ENCODE data around the gene MC1R. TPM values are rescaled to one million over a fixed set of nuclear protein-coding genes. Genes with fewer than 3 reads are reported as not detected.
"Not testable (repeated sequence)": the region's sequence is repeated elsewhere in the genome, so short reads cannot be mapped to it uniquely, and the experiment has no call there.

MC1R gene
- total and polyA plus RNA-seq, 2 experiments from 2014 or later, result 0.74 to 4.3 TPM

DNA sequence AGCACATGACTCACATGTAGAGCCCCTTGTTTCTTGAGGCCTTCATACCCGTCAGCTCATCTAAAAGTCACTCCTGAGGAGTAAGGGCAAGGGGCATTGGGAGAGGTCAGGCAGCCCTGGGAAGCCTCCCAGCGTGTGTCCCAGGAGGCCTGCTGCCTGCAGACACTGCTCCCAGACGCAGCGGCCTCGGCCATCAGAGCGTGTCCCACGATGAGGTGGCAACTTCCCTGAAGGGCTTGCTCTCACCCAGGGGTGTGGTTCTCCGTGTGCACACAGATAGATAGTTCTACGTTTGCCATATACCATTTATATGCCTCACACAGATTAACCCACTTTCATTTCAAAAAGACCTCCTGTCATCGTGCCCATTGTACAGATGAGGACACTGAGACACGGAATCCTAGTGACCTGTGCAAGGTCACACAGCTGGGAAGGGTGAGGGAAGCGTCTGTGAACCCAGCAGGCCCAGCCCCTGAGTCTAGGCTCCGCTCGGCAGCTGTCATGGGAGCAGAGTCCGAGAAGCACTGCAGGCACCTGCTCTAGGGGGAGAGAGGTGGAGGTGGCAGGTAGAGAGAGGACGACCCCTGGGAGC is 12.7 kb downstream of the MC1R start (continued):
- TF ChIP-seq, protein P1, sequence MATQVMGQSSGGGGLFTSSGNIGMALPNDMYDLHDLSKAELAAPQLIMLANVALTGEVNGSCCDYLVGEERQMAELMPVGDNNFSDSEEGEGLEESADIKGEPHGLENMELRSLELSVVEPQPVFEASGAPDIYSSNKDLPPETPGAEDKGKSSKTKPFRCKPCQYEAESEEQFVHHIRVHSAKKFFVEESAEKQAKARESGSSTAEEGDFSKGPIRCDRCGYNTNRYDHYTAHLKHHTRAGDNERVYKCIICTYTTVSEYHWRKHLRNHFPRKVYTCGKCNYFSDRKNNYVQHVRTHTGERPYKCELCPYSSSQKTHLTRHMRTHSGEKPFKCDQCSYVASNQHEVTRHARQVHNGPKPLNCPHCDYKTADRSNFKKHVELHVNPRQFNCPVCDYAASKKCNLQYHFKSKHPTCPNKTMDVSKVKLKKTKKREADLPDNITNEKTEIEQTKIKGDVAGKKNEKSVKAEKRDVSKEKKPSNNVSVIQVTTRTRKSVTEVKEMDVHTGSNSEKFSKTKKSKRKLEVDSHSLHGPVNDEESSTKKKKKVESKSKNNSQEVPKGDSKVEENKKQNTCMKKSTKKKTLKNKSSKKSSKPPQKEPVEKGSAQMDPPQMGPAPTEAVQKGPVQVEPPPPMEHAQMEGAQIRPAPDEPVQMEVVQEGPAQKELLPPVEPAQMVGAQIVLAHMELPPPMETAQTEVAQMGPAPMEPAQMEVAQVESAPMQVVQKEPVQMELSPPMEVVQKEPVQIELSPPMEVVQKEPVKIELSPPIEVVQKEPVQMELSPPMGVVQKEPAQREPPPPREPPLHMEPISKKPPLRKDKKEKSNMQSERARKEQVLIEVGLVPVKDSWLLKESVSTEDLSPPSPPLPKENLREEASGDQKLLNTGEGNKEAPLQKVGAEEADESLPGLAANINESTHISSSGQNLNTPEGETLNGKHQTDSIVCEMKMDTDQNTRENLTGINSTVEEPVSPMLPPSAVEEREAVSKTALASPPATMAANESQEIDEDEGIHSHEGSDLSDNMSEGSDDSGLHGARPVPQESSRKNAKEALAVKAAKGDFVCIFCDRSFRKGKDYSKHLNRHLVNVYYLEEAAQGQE (IDR thresholded peaks at IDR 0.05; ENCODE audit: unreplicated experiment), result no peak
- TF ChIP-seq ZNF114 (CRISPR knock-in tag; IDR thresholded peaks at IDR 0.05) (no peak), POLR2AphosphoS5 (IDR thresholded peaks at IDR 0.05; ENCODE audit: low read depth) (no peak)

DNA sequence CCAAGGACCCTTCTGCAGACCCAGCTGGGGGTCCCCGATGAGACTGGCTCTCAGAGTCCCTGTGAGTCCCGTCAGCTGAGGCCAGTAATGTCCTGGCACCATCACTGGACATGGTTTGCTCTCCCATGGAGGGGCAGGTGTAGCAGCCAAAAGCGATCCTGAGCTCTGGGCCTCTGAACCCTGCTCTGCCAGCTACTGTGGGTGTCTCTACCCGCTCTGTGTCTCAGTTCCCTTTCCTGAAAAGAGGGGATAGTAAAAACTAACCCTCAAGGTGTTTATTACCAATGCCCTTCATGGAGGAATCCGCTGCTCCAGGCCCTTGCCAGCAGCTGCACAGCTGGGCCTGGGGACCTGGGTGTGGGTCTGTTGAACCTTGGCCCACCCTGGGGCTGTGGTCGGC is 13.3 kb downstream of the MC1R start:
- ATAC-seq, result no peak
- H3K79me2 ChIP-seq (replicated peaks; ENCODE audit: insufficient read depth), result peaks cover 15% of the 10 kb centered on the region
- H3K4me1 ChIP-seq (ENCODE audit: insufficient read depth), result no peaks in the 10 kb centered on the region
- no peak overlapping the region for H3K4me3 Mint-ChIP-seq
- no peak overlapping the region for H3K27ac ChIP-seq (ENCODE audit: low read depth)
- no peaks in the 10 kb centered on the region for H3K27me3 ChIP-seq (ENCODE audit: insufficient read depth)
- DNase-seq (ENCODE audit: low spot score), result no peak
- H3K36me3 Mint-ChIP-seq (ENCODE audit: low read depth), result peaks cover 37% of the 10 kb centered on the region
- peaks cover 14% of the 10 kb centered on the region for H4K20me1 ChIP-seq (replicated peaks; ENCODE audit: insufficient read depth)
- H3K9me2 ChIP-seq (ENCODE audit: insufficient read depth), result no peaks in the 10 kb centered on the region
- TF ChIP-seq EZH2 (IDR thresholded peaks at IDR 0.05; ENCODE audit: low read depth, unreplicated experiment) (no peak), STAT1 (IDR thresholded peaks at IDR 0.05; ENCODE audit: unreplicated experiment) (no peak)
- TF ChIP-seq, protein P2, sequence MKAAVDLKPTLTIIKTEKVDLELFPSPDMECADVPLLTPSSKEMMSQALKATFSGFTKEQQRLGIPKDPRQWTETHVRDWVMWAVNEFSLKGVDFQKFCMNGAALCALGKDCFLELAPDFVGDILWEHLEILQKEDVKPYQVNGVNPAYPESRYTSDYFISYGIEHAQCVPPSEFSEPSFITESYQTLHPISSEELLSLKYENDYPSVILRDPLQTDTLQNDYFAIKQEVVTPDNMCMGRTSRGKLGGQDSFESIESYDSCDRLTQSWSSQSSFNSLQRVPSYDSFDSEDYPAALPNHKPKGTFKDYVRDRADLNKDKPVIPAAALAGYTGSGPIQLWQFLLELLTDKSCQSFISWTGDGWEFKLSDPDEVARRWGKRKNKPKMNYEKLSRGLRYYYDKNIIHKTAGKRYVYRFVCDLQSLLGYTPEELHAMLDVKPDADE (IDR thresholded peaks at IDR 0.05), result no peak
- TF ChIP-seq, protein P3, sequence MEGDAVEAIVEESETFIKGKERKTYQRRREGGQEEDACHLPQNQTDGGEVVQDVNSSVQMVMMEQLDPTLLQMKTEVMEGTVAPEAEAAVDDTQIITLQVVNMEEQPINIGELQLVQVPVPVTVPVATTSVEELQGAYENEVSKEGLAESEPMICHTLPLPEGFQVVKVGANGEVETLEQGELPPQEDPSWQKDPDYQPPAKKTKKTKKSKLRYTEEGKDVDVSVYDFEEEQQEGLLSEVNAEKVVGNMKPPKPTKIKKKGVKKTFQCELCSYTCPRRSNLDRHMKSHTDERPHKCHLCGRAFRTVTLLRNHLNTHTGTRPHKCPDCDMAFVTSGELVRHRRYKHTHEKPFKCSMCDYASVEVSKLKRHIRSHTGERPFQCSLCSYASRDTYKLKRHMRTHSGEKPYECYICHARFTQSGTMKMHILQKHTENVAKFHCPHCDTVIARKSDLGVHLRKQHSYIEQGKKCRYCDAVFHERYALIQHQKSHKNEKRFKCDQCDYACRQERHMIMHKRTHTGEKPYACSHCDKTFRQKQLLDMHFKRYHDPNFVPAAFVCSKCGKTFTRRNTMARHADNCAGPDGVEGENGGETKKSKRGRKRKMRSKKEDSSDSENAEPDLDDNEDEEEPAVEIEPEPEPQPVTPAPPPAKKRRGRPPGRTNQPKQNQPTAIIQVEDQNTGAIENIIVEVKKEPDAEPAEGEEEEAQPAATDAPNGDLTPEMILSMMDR (conservative IDR thresholded peaks at IDR 0.05; ENCODE audit: low read depth in 2 of 2), result no peak
- TF ChIP-seq, protein P1 (IDR thresholded peaks at IDR 0.05; ENCODE audit: unreplicated experiment), result no peak
- H2AFZ ChIP-seq, result no peak overlapping the region
- no peaks in the 10 kb centered on the region; the same call in 2 of the 3 replicates for H3K9me3 Mint-ChIP-seq
- no peaks in the 10 kb centered on the region for H3K4me1 Mint-ChIP-seq
- H3K27me3 Mint-ChIP-seq (ENCODE audit: insufficient read depth, low read depth, poor library complexity), result peaks cover 10% of the 10 kb centered on the region
- peaks cover 13% of the 10 kb centered on the region for H3F3A ChIP-seq (replicated peaks; ENCODE audit: low read depth)
- peaks cover 12% of the 10 kb centered on the region for H3K36me3 ChIP-seq (ENCODE audit: insufficient read depth)
- no peak overlapping the region for H3K4me3 ChIP-seq
- no peak overlapping the region for H3K27ac Mint-ChIP-seq
- H3K4me2 ChIP-seq, result no peak overlapping the region

DNA sequence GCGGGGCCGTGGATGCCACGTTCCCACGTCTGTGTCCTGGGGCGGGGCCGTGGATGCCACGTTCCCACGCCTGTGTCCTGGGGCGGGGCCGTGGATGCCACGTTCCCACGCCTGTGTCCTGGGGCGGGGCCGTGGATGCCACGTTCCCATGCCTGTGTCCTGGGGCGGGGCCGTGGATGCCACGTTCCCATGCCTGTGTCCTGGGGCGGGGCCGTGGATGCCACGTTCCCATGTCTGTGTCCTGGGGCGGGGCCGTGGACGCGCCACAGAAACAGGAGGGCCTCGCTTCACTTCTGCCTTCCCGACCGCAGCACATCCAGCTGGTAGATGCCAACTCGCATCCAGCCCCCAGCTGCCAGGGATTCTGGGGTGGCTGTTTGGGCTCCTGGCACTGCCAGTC is 15.4 kb downstream of the MC1R start:
- H3K4me1 Mint-ChIP-seq; H3K27ac Mint-ChIP-seq; H3K79me2 ChIP-seq (replicated peaks; ENCODE audit: insufficient read depth); ATAC-seq; H3K4me2 ChIP-seq; H4K20me1 ChIP-seq (replicated peaks; ENCODE audit: insufficient read depth); H3K9me2 ChIP-seq (ENCODE audit: insufficient read depth); H3K4me3 ChIP-seq; H3K4me1 ChIP-seq (ENCODE audit: insufficient read depth); H2AFZ ChIP-seq; H3K27me3 Mint-ChIP-seq (ENCODE audit: insufficient read depth, low read depth, poor library complexity); H3K27ac ChIP-seq (ENCODE audit: low read depth); H3K9me3 Mint-ChIP-seq; H3K4me3 Mint-ChIP-seq; DNase-seq (ENCODE audit: low spot score); H3K27me3 ChIP-seq (ENCODE audit: insufficient read depth): not testable (repeated sequence)
- H3K36me3 Mint-ChIP-seq (ENCODE audit: low read depth), result peaks cover 37% of the 10 kb centered on the region
- Histone ChIP-seq H3F3A (replicated peaks; ENCODE audit: low read depth) (peaks cover 13% of the 10 kb centered on the region), H3K36me3 (ENCODE audit: insufficient read depth) (peaks cover 12% of the 10 kb centered on the region)

Data from GM23338 (cell line).